ENCODE results near the gene HLCS.
A peak's percentile ranks its signal among the peaks of the same experiment; 100 is the strongest.

Gene HLCS

GRCh38 chr21:36706482-36706852 lies 260.0 kb downstream of the HLCS start:
- CTCF ChIA-PET: no interaction called here
- no peak for DNase-seq (ENCODE audit: extremely low spot score)
- TF ChIP-seq CTCF (IDR thresholded peaks at IDR 0.05; ENCODE audit: control extremely low read depth, extremely low read depth, low read depth, missing control alignments): no peak
- POLR2A ChIA-PET: no interaction called here

GRCh38 chr21:36705679-36706481 lies 260.6 kb downstream of the HLCS start:
- no peak for DNase-seq (ENCODE audit: extremely low spot score)
- ChIA-PET POLR2A (no interaction called here), CTCF (no interaction called here)
- no peak for TF ChIP-seq CTCF (IDR thresholded peaks at IDR 0.05; ENCODE audit: control extremely low read depth, extremely low read depth, low read depth, missing control alignments)

- DNase-seq (ENCODE audit: extremely low spot score): peak; percentile 21
- no peak for TF ChIP-seq CTCF (IDR thresholded peaks at IDR 0.05; ENCODE audit: control extremely low read depth, extremely low read depth, low read depth, missing control alignments)
- ChIA-PET POLR2A (no interaction called here), CTCF (interaction anchor here (1.0 kb wide), 1 partner anchor 11 kb away, joined by 3 read pairs; no protein-coding TSS in a partner anchor)
These were observed 261.4 kb downstream of the HLCS start for GRCh38 chr21:36704958-36705678.

GRCh38 chr21:36704281-36704957 lies 262.1 kb downstream of the HLCS start:
- CTCF ChIA-PET: interaction anchor here (1.0 to 1.6 kb wide), 2 partner anchors 12 to 13 kb away, joined by 3 to 6 read pairs; no protein-coding TSS in a partner anchor
- peak; percentile 26 for DNase-seq (ENCODE audit: extremely low spot score)
- POLR2A ChIA-PET: no interaction called here

GRCh38 chr21:36703626-36704280 lies 262.7 kb downstream of the HLCS start:
- peak; percentile 18 for DNase-seq (ENCODE audit: extremely low spot score)
- TF ChIP-seq CTCF (IDR thresholded peaks at IDR 0.05; ENCODE audit: control extremely low read depth, extremely low read depth, low read depth, missing control alignments): no peak
- CTCF ChIA-PET: interaction anchor here (1.6 kb wide), 1 partner anchor 12 kb away, joined by 6 read pairs; no protein-coding TSS in a partner anchor
- POLR2A ChIA-PET: no interaction called here

More at GRCh38 chr21:36704281-36704957, 262.1 kb downstream of the HLCS start:
- no peak for TF ChIP-seq CTCF (IDR thresholded peaks at IDR 0.05; ENCODE audit: control extremely low read depth, extremely low read depth, low read depth, missing control alignments)

- POLR2A ChIA-PET: no interaction called here
- peak; percentile 12 for DNase-seq (ENCODE audit: extremely low spot score)
- CTCF ChIA-PET: interaction anchor here (1.6 kb wide), 1 partner anchor 11 kb away, joined by 6 read pairs; no protein-coding TSS in a partner anchor
- no peak for TF ChIP-seq CTCF (IDR thresholded peaks at IDR 0.05; ENCODE audit: control extremely low read depth, extremely low read depth, low read depth, missing control alignments)
These were observed 263.3 kb downstream of the HLCS start for GRCh38 chr21:36703123-36703522.

All from GM10248 (cell line).